Measurements from ENCODE around the gene VSIG10L. TPM values are rescaled to one million over a fixed set of nuclear protein-coding genes. Genes with fewer than 3 reads are reported as not detected.

Gene VSIG10L
- total RNA-seq, 1 donor, result 0.43 TPM

DNA sequence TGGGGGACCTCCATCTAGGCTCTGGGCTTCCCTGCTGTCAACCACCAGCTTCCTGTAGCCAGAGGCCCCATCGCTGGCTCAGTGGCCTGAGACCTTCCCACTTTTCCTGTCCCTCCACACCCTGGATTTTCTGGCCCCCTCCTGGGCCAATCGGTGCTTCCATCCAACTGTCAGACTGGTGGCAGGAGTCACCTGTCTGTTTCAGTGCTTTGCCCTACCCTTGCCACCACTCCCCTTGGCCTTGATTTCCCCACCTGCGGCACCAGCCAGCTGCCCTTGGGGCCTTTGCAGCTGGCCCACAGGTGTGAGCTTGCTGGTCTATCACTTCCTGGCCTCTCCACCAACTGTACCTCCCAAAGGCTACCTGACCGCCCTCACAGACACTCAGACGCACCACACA, 12.5 kb downstream of the VSIG10L start:
- TF ChIP-seq, protein P1, sequence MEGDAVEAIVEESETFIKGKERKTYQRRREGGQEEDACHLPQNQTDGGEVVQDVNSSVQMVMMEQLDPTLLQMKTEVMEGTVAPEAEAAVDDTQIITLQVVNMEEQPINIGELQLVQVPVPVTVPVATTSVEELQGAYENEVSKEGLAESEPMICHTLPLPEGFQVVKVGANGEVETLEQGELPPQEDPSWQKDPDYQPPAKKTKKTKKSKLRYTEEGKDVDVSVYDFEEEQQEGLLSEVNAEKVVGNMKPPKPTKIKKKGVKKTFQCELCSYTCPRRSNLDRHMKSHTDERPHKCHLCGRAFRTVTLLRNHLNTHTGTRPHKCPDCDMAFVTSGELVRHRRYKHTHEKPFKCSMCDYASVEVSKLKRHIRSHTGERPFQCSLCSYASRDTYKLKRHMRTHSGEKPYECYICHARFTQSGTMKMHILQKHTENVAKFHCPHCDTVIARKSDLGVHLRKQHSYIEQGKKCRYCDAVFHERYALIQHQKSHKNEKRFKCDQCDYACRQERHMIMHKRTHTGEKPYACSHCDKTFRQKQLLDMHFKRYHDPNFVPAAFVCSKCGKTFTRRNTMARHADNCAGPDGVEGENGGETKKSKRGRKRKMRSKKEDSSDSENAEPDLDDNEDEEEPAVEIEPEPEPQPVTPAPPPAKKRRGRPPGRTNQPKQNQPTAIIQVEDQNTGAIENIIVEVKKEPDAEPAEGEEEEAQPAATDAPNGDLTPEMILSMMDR (IDR thresholded peaks at IDR 0.05; ENCODE audit: insufficient read depth, low read depth, low read length), result no peak
- no peak overlapping the region for H3K4me3 ChIP-seq (ENCODE audit: low read depth, low read length)
- DNase-seq (ENCODE audit: low read depth), result no peak

DNA sequence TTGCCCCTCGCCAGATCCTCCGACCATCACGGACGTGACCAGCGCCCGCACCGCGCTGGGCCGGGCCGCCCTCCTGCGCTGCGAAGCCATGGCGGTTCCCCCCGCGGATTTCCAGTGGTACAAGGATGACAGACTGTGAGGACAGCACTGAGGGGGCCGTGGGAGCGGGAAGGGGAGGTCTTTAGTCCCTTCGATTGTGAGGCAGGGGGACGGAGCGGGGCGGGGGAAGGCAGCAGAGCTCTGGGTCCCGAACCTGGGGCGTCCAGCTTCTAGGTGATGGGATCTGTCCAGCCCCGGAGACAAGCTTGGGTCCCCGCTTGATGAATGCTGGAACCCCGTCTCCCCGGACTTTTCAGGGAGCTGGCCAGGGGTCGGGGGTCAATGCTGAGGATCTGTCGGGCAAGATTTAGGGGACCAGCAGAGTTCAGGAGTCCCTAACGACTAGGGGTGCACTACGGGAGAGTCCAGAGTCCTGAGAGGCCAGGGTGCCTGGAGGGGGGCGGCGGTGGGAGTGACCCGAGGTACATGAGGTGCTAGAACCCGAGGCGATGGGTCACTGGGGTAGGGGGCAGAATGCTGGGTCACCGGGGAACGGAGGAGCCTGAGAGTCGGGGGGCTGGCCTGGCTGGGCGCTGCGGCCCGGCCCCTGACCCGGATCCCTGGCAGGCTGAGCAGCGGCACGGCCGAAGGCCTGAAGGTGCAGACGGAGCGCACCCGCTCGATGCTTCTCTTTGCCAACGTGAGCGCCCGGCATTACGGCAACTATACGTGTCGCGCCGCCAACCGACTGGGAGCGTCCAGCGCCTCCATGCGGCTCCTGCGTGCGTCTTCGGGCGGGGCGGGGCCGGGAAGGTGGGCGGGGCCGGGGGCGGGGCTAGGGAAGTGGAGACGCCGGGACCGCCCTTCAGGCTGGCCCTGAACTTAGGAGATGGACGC, 14.6 kb downstream of the VSIG10L start:
- peak overlapping the region; percentile 36 for H3K4me3 ChIP-seq (ENCODE audit: low read depth, low read length)
- peak; percentile 38 for DNase-seq (ENCODE audit: low read depth)
- TF ChIP-seq, protein P1 (IDR thresholded peaks at IDR 0.05; ENCODE audit: insufficient read depth, low read depth, low read length), result no peak

GRCh38 chr19:51326216-51327065, 15.5 kb downstream of the VSIG10L start:
- no peak for DNase-seq (ENCODE audit: low read depth)
- no peak overlapping the region for H3K4me3 ChIP-seq (ENCODE audit: low read depth, low read length)
- TF ChIP-seq, protein P1 (IDR thresholded peaks at IDR 0.05; ENCODE audit: insufficient read depth, low read depth, low read length), result no peak

DNA sequence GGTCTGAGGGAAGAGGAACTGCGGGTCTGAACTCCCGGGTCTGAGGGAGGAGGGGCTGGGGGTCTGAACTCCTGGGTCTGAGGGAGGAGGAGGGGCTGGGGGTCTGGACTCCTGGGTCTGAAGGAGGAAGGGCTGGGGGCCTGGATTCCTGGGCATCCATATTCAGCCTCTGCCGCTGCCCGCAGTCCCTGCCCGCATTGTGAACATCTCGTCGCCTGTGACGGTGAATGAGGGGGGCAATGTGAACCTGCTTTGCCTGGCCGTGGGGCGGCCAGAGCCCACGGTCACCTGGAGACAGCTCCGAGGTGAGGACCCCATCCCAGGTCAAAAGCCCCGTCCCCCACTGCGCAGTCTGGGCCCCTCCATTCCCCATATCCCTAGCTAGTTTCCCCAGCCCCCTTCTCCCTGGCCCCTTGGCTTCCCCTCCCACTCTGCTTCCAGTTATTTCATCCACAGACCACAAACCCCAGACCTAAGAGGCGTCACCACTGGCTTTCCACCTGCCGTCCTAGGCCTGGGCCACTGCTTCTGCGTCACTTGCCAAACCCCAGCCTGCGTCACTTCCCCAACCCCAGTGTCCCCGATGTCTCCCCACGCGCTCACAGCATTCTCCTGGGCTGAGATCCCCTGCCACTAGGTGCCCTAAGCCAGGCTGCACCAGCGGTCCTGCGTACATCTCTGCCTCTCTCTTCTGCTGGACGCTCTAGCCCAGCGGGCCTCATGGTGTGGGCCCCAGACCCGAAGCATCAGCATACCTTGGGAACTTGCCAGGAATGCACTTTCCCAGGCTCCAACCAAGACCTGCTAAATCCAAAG, 16.6 kb downstream of the VSIG10L start:
- no peak for DNase-seq (ENCODE audit: low read depth)
- TF ChIP-seq, protein P1 (IDR thresholded peaks at IDR 0.05; ENCODE audit: insufficient read depth, low read depth, low read length), result no peak

GRCh38 chr19:51324167-51324481, 17.8 kb downstream of the VSIG10L start:
- no peak overlapping the region for H3K4me3 ChIP-seq (ENCODE audit: low read depth, low read length)
- TF ChIP-seq, protein P1 (IDR thresholded peaks at IDR 0.05; ENCODE audit: insufficient read depth, low read depth, low read length), result no peak
- DNase-seq (ENCODE audit: low read depth), result no peak

More for the DNA sequence above, 16.6 kb downstream of the VSIG10L start:
- H3K4me3 ChIP-seq (ENCODE audit: low read depth, low read length), result no peak overlapping the region

DNA sequence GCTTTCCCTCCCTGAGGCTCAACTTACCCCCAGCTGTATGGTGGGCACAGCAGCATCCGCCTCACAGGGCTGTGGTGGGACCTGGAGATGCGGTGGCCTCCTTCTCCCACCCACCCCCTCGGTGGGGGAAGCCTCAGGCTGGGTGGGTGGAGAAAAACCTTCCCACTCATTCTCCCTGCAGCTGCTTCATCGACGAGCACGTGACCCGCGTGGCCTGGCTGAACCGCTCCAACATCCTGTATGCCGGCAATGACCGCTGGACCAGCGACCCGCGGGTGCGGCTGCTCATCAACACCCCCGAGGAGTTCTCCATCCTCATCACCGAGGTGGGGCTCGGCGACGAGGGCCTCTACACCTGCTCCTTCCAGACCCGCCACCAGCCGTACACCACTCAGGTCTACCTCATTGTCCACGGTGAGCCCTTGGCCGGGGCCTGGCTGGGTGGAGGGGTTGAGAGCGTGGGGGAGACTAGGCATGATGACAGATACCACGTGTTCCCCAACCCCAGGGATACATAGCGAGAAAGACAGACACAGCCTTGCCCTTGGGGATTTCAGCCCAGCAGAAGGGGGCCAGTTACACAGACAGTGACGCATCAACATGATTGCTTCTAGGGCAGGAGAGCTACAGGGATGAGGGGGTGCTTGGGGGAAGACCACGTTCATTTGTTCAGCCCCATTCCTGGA, 18.3 kb downstream of the VSIG10L start:
- no peak for DNase-seq (ENCODE audit: low read depth)
- no peak overlapping the region for H3K4me3 ChIP-seq (ENCODE audit: low read depth, low read length)
- TF ChIP-seq, protein P1 (IDR thresholded peaks at IDR 0.05; ENCODE audit: insufficient read depth, low read depth, low read length), result no peak
